SK-N-MC (cell line): ENCODE results near the gene FCRL1.

ENCODE experiments used
- DNase-seq: peaks from one replicate; pipeline ENCODE4 v3.0.0-alpha.2; 2011; ENCODE audit warnings: low read depth, low spot score
- H3K27ac ChIP-seq: fragments of 200-600 bp; sonication (generic); 2 replicates; pipeline ENCODE4 v1.5.1; 2016; ENCODE audit warnings: mixed run types
- H3K36me3 ChIP-seq: fragments of 200-600 bp; sonication (generic); 2 replicates; pipeline ENCODE4 v1.6.1; 2017; ENCODE audit warnings: antibody characterized with exemption, low read length, mixed read lengths; ENCODE audit not compliant: insufficient read depth
- H3K4me3 ChIP-seq: fragments of 200-600 bp; sonication (generic); 2 replicates; pipeline ENCODE4 v1.5.1; 2016
- H3K9ac ChIP-seq: fragments of 200-600 bp; sonication (generic); 2 replicates; pipeline ENCODE4 v1.8.0; 2017; ENCODE audit warnings: mixed run types, mixed read lengths; ENCODE audit not compliant: insufficient read length
- H3K9me3 ChIP-seq: fragments of 200-600 bp; sonication (generic); 2 replicates; pipeline ENCODE4 v1.6.1; 2017; ENCODE audit warnings: low read depth, mild to moderate bottlenecking, antibody characterized with exemption, low read length, moderate library complexity, mixed read lengths
- EZH2 ChIP-seq: fragments of 200-600 bp; sonication (generic); IDR thresholded peaks from one replicate; pipeline ENCODE4 v1.6.1; 2017; ENCODE audit warnings: antibody characterized with exemption
- FOXP2 ChIP-seq: optimal IDR thresholded peaks from 2 replicates; pipeline ENCODE3; 2011; ENCODE audit warnings: mild to moderate bottlenecking, moderate library complexity; ENCODE audit not compliant: insufficient read depth; ENCODE audit errors: extremely low read length, control extremely low read depth
- POLR2AphosphoS5 ChIP-seq: IDR thresholded peaks from 2 replicates; pipeline ENCODE4 v1.6.1; 2012; ENCODE audit warnings: mild to moderate bottlenecking, low read depth, low read length, borderline replicate concordance

Gene FCRL1

GRCh38 chr1:157753611-157754010 lies 66.3 kb downstream of the FCRL1 start:
- Histone ChIP-seq H3K36me3 (no peaks in the 10 kb centered on the region), H3K9ac (no peak overlapping the region), H3K9me3 (no peaks in the 10 kb centered on the region), H3K4me3 (no peak overlapping the region), H3K27ac (no peak overlapping the region)
- TF ChIP-seq POLR2AphosphoS5 (no peak), FOXP2 (no peak), EZH2 (no peak)
- DNase-seq = no peak

DNA sequence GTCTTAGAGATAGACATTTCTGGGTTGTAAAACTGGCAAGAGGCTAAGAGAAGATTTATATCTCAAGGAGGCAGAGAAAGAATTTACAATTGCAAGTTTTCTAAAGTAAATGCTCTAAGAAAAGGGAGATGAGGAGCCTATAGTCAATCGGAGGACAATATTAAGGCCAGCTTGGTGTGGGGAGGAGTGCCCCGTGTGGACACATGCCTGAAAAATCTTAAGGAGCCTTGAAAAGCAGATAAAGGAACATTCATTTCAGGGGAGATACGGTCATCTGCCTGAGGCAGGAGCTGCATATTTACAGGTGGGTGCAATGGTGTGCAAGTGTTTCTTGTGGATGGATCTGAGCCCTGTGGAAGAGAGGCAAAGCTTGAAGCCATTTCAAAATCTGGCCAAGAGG lies 68.6 kb downstream of the FCRL1 start:
- no peak overlapping the region for H3K9ac ChIP-seq
- H3K4me3 ChIP-seq = no peak overlapping the region
- no peaks in the 10 kb centered on the region for H3K9me3 ChIP-seq
- DNase-seq = no peak
- TF ChIP-seq POLR2AphosphoS5 (no peak), FOXP2 (no peak), EZH2 (no peak)
- no peak overlapping the region for H3K27ac ChIP-seq
- H3K36me3 ChIP-seq = no peaks in the 10 kb centered on the region

DNA sequence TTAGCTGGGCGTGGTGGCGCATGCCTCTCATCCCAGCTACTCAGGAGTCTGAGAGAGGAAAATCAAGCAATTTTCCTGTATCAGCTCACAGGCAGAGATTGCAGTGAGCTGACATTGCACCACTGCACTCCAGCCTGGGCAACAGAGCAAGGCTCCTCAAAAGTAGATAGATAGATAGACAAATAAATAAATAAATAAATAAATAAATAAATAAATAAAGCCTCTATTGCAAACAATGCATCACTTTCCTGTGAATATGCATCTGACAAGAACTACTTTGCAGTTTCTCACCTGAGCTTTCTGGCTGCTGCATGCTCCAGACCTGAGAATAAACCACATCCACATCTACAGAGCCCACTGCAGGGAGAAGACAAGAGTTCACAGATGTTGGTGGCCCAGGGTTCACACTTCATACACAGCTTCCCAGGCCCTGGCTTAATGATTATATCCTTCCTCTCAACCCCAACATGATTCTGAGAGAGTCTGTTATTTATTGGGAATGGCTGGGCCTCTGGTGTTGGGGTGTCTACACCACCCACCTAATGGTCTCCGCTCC lies 71.6 kb downstream of the FCRL1 start:
- no peaks in the 10 kb centered on the region for H3K9me3 ChIP-seq
- no peak for DNase-seq
- TF ChIP-seq POLR2AphosphoS5 (no peak), EZH2 (no peak), FOXP2 (no peak)
- no peaks in the 10 kb centered on the region for H3K36me3 ChIP-seq
- H3K4me3 ChIP-seq = no peak overlapping the region
- H3K9ac ChIP-seq = no peak overlapping the region
- H3K27ac ChIP-seq = no peak overlapping the region
